H7 (cell line): ENCODE results near the gene LCA5L. TPM values are rescaled to one million over a fixed set of nuclear protein-coding genes. Genes with fewer than 3 reads are reported as not detected.
"Not testable (repeated sequence)": the region's sequence is repeated elsewhere in the genome, so short reads cannot be mapped to it uniquely, and the experiment has no call there.

Experiments used
- DNase-seq: peaks from one replicate; pipeline ENCODE4 v3.0.0; 2012
- H3K27me3 ChIP-seq: 2 replicates; pipeline ENCODE4 v1.6.0; 2011; ENCODE audit warnings: mild to moderate bottlenecking, low read length; ENCODE audit not compliant: control insufficient read depth, insufficient read depth
- H3K36me3 ChIP-seq: replicated peaks from 2 replicates; pipeline ENCODE4 v1.5.1; 2011; ENCODE audit warnings: low read length; ENCODE audit not compliant: control insufficient read depth, insufficient read depth
- H3K4me3 ChIP-seq: 2 replicates; pipeline ENCODE4 v1.5.1; 2011; ENCODE audit warnings: low read depth, mild to moderate bottlenecking, control low read depth, low read length, moderate library complexity; ENCODE audit not compliant: insufficient read depth
- total RNA-seq: library from RNA; depleted of rRNA; stranded (reverse); fragments of >200 nt; shearing (Covaris generic); gene quantifications from 2 replicates; pipeline ENCODE4 v1.2.3, GENCODE V29; 2014

The LCA5L gene
- total RNA-seq, 1 experiment from 2014 or later, result 0.17 TPM

DNA sequence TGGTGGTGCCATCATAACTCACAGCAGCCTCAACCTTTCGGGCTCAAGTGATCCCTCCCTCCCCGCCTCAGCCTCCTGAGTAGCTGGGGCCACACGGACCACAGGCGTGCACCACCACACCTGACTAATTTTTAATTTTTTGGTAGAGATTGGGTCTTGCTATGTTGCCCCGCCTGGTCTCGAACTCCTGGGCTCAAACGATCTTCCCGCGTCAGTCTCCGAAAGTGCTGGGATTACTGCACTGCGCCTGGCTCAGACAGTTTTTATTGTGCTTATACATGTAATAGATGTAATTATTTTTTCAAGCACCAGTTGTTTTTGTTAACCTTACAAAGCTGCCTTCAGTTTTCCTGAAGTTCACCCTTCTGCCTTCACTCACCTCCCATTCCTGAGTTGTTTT, 58.7 kb downstream of the LCA5L start:
- peaks cover 2% of the 10 kb centered on the region for H3K36me3 ChIP-seq
- H3K4me3 ChIP-seq, result no peak overlapping the region
- no peaks in the 10 kb centered on the region for H3K27me3 ChIP-seq
- no peak for DNase-seq

- peak; percentile 51 for DNase-seq
- no peaks in the 10 kb centered on the region; the same call in 1 of the 2 replicates for H3K36me3 ChIP-seq
- no peaks in the 10 kb centered on the region for H3K27me3 ChIP-seq
- no peak overlapping the region for H3K4me3 ChIP-seq
Measured at GRCh38 chr21:39386194-39386593, 59.4 kb downstream of the LCA5L start.

DNA sequence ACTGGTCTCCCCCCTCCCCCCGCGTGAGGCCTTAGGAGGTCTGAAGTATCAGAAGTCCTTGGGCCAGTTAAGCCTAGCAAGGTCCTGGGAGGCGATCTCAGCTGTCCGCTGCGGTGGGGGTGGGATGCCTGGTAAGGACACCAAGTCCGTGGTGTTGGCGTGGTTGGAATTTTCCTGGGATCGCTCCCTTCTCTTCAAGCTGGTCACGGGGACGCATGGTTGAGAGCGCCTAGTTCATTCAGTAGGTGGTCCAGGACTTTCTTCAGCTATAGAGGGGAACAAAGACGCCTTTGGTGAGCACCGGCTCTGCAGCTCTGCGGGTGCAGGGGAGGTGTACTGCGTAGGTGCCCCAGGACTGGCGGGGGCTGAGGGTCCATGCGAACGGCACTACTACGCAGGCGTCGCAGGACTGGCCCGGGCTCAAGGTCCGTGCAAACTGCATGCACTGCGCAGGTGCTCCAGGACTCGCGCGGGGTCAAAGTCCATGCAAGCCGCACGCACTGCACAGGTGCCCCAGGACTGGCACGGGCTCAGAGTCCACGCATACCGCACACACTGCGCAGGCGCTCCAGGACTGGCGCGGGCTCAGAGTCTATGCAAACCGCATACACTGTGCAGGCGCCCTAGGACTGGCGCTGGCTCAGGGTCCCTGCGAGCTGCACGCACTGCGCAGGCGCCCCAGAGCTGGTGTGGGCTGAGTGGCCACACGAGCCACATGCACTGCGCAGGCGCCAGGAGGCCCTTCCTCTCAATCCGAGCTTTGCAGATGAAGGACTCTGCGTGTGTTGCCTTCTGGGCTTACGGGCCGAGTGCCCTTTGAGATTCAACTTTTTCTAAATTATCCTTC, 60.1 kb downstream of the LCA5L start:
- Histone ChIP-seq H3K4me3 (no peak overlapping the region), H3K36me3 (no peaks in the 10 kb centered on the region; the same call in 1 of the 2 replicates), H3K27me3 (no peaks in the 10 kb centered on the region)
- no peak for DNase-seq

GRCh38 chr21:39384674-39385298, 60.8 kb downstream of the LCA5L start:
- Histone ChIP-seq H3K36me3 (no peaks in the 10 kb centered on the region; the same call in 1 of the 2 replicates), H3K4me3 (no peak overlapping the region), H3K27me3 (no peaks in the 10 kb centered on the region)
- peak; percentile 12 for DNase-seq

- not testable (repeated sequence) for H3K4me3 ChIP-seq, H3K36me3 ChIP-seq, DNase-seq, H3K27me3 ChIP-seq
Measured at GRCh38 chr21:39382096-39382495, 63.5 kb downstream of the LCA5L start.

DNA sequence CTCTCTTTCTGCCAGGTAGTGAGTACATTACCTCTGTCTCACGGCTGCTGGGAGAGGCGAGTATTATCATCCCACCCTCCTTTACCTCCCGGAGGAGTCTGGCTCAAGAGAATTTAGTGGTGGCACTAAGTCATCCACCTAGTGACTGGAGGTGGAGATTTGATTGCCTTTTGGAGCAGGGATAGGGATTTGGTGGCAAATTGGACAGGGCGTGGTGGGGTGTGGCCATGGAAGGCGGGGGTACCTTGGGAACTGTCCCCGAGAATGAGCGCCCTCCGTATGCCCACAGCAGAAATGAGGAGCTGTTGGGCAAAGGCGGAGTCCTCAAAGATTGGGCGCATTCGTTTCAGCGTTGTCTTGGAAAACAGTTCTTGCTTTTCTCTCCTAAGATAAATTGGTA, 64.6 kb downstream of the LCA5L start:
- no peak for DNase-seq
- H3K36me3 ChIP-seq, result no peaks in the 10 kb centered on the region; the same call in 1 of the 2 replicates
- H3K27me3 ChIP-seq, result no peaks in the 10 kb centered on the region

GRCh38 chr21:39379986-39380891, 65.3 kb downstream of the LCA5L start:
- DNase-seq, result peak; percentile 96
- Histone ChIP-seq H3K4me3 (peak overlapping the region; percentile 78), H3K36me3 (no peaks in the 10 kb centered on the region; the same call in 1 of the 2 replicates), H3K27me3 (no peaks in the 10 kb centered on the region)

More for the DNA sequence above, 64.6 kb downstream of the LCA5L start:
- H3K4me3 ChIP-seq, result peak overlapping the region; percentile 78

- Histone ChIP-seq H3K4me3 (no peak overlapping the region), H3K36me3 (no peaks in the 10 kb centered on the region), H3K27me3 (no peaks in the 10 kb centered on the region)
- DNase-seq, result no peak
Measured at GRCh38 chr21:39377444-39378050, 68.0 kb downstream of the LCA5L start.

DNA sequence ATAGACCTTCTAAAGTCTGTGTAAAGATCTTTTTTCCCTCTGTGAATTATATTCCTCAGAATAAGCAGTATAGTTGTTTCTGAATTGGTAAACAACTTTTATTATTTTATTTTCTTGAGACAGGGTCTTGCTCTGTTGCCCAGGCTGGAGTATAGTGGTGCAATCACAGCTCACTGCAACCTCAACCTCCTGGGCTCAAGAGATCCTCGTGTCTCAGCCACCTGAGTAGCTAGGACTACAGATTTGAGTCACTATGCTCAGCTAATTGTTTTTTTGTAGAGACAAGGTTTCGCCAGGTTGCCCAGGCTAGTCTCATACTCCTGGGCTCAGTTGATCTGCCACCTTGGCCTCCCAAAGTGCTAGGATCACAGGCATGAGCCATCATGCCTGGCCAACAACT, 70.1 kb downstream of the LCA5L start:
- no peaks in the 10 kb centered on the region for H3K27me3 ChIP-seq
- H3K36me3 ChIP-seq, result no peaks in the 10 kb centered on the region
- H3K4me3 ChIP-seq, result no peak overlapping the region
- no peak for DNase-seq

- no peak overlapping the region for H3K4me3 ChIP-seq
- no peaks in the 10 kb centered on the region for H3K27me3 ChIP-seq
- no peaks in the 10 kb centered on the region for H3K36me3 ChIP-seq
- no peak for DNase-seq
Measured at GRCh38 chr21:39374046-39374445, 71.5 kb downstream of the LCA5L start.

GRCh38 chr21:39373634-39374033, 71.9 kb downstream of the LCA5L start:
- DNase-seq, result peak; percentile 65
- Histone ChIP-seq H3K27me3 (no peaks in the 10 kb centered on the region), H3K4me3 (no peak overlapping the region), H3K36me3 (no peaks in the 10 kb centered on the region)

GRCh38 chr21:39369896-39370288, 75.7 kb downstream of the LCA5L start:
- not testable (repeated sequence) for H3K27me3 ChIP-seq, H3K4me3 ChIP-seq, H3K36me3 ChIP-seq, DNase-seq

DNA sequence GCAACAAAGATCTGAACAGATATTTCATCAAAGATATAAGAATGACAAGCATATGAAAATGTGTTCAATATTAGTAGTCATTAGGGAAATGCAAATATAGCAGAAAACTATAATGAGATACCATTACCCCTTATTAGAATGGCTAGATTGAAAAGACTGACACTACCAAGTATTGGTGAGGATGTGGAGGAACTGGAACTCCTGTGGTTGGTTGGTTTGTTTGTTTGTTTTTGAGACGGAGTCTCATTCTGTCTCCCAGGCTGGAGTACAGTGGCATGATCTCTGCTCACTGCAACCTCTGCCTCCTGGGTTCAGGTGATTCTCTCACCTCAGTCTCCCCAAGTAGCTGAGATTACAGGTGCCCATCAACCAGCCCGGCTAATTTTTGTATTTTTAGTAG, 77.8 kb downstream of the LCA5L start:
- Histone ChIP-seq H3K27me3 (no peaks in the 10 kb centered on the region), H3K36me3 (no peaks in the 10 kb centered on the region), H3K4me3 (no peak overlapping the region)
- no peak for DNase-seq

- H3K4me3 ChIP-seq, result no peak overlapping the region
- DNase-seq, result no peak
- no peaks in the 10 kb centered on the region for H3K27me3 ChIP-seq
- no peaks in the 10 kb centered on the region for H3K36me3 ChIP-seq
Measured at GRCh38 chr21:39366563-39366962, 79.0 kb downstream of the LCA5L start.
